ENCODE data around the gene ZDHHC16. TPM values are rescaled to one million over a fixed set of nuclear protein-coding genes. Genes with fewer than 3 reads are reported as not detected.
A peak's percentile ranks its signal among the peaks of the same experiment; 100 is the strongest.

Gene ZDHHC16
- total RNA-seq, 1 donor from 2014 or later, result 53.7 TPM

DNA sequence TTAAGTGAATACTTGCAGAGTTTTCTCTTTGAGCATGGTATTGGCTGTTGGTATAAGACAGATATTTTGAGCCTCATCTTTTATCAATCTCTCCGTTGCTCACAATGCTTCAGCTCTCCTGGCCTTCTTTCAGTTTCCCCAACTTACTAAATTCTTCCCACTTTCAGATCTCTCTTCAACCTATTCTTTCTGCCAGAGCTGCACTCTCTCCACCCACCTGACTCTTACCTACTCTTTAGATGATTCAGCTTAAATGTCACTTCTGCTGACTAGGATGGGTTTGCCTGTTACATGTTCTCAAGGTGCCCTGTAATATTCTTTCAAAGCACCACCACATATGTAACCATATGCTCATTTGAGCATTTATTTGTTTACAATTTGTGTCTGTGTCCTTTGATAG lies 1.8 kb upstream of the ZDHHC16 start:
- H3K4me3 Mint-ChIP-seq, result peak overlapping the region; percentile 98
- no peaks in the 10 kb centered on the region for H3K27me3 Mint-ChIP-seq
- no peaks in the 10 kb centered on the region for H3K9me3 Mint-ChIP-seq
- TF ChIP-seq, protein P1, sequence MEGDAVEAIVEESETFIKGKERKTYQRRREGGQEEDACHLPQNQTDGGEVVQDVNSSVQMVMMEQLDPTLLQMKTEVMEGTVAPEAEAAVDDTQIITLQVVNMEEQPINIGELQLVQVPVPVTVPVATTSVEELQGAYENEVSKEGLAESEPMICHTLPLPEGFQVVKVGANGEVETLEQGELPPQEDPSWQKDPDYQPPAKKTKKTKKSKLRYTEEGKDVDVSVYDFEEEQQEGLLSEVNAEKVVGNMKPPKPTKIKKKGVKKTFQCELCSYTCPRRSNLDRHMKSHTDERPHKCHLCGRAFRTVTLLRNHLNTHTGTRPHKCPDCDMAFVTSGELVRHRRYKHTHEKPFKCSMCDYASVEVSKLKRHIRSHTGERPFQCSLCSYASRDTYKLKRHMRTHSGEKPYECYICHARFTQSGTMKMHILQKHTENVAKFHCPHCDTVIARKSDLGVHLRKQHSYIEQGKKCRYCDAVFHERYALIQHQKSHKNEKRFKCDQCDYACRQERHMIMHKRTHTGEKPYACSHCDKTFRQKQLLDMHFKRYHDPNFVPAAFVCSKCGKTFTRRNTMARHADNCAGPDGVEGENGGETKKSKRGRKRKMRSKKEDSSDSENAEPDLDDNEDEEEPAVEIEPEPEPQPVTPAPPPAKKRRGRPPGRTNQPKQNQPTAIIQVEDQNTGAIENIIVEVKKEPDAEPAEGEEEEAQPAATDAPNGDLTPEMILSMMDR (conservative IDR thresholded peaks at IDR 0.05), result no peak
- DNase-seq (ENCODE audit: extremely low spot score, unreplicated experiment), result no peak
- peaks cover 8% of the 10 kb centered on the region for H3K36me3 Mint-ChIP-seq
- H3K4me1 Mint-ChIP-seq (ENCODE audit: unreplicated experiment), result peaks cover 12% of the 10 kb centered on the region
- no peak overlapping the region for H3K27ac Mint-ChIP-seq

DNA sequence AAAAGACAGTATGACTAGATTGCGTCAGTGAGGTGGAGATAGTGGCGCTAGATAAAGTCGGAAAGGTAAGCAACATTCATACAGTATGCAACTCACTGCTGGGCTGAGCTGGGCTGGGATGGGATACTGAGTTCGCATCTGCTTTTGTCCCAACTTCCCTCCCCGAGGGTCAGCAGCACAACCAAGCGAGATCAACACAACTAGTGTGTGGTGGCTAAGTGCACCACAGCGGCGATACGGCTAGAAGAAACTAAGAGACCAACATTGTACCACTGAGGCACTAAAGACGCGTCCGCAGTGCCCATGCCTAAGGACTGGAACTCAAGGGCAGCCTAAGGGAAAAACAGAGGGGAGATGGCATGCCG lies 636 bp upstream of the ZDHHC16 start:
- H3K36me3 Mint-ChIP-seq, result peaks cover 8% of the 10 kb centered on the region
- H3K27me3 Mint-ChIP-seq, result no peaks in the 10 kb centered on the region
- peak overlapping the region; percentile 85 for H3K27ac Mint-ChIP-seq
- H3K4me1 Mint-ChIP-seq (ENCODE audit: unreplicated experiment), result peaks cover 16% of the 10 kb centered on the region
- H3K9me3 Mint-ChIP-seq, result no peaks in the 10 kb centered on the region
- H3K4me3 Mint-ChIP-seq, result peak overlapping the region; percentile 98
- TF ChIP-seq, protein P1 (conservative IDR thresholded peaks at IDR 0.05), result no peak
- DNase-seq (ENCODE audit: extremely low spot score, unreplicated experiment), result no peak

DNA sequence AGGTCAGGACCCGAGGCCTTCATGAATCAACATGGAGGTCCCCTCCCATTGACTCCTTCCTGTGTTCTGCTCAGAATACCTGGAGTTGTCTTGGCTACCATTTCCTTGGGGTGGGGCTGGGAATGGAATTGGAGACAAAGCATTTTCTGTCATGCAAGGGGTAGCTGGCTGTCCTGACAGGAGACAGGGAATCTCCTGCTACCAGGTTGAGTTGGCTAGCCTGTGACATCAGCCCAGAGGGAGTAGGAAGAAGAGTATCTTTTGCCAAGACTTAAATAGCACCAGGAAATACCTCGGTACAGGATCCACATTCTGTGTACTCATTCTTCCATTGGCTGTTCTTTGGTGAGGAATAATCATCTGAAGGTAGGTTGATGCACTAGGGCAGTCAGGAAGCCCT lies 4.9 kb downstream of the ZDHHC16 start:
- Mint-ChIP-seq H3K9me3 (no peaks in the 10 kb centered on the region), H3K27me3 (no peaks in the 10 kb centered on the region), H3K4me1 (ENCODE audit: unreplicated experiment) (peaks cover 20% of the 10 kb centered on the region), H3K4me3 (peak overlapping the region; percentile 47), H3K36me3 (peaks cover 18% of the 10 kb centered on the region), H3K27ac (no peak overlapping the region)
- DNase-seq (ENCODE audit: extremely low spot score, unreplicated experiment), result no peak
- TF ChIP-seq, protein P1 (conservative IDR thresholded peaks at IDR 0.05), result no peak

DNA sequence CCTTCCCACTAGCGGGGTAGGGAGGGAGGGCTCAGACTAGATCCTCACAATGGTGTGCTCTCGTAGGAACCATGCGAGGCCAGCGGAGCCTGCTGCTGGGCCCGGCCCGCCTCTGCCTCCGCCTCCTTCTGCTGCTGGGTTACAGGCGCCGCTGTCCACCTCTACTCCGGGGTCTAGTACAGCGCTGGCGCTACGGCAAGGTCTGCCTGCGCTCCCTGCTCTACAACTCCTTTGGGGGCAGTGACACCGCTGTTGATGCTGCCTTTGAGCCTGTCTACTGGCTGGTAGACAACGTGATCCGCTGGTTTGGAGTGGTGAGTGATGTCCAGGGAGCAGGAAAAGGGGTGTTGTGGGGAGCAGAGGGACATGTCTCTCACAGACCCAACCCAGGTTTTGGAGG lies 5.6 kb downstream of the ZDHHC16 start:
- TF ChIP-seq, protein P1 (conservative IDR thresholded peaks at IDR 0.05), result no peak
- Mint-ChIP-seq H3K4me1 (ENCODE audit: unreplicated experiment) (peaks cover 20% of the 10 kb centered on the region), H3K27ac (no peak overlapping the region), H3K9me3 (no peaks in the 10 kb centered on the region), H3K4me3 (no peak overlapping the region), H3K36me3 (peaks cover 18% of the 10 kb centered on the region), H3K27me3 (no peaks in the 10 kb centered on the region)
- no peak for DNase-seq (ENCODE audit: extremely low spot score, unreplicated experiment)

DNA sequence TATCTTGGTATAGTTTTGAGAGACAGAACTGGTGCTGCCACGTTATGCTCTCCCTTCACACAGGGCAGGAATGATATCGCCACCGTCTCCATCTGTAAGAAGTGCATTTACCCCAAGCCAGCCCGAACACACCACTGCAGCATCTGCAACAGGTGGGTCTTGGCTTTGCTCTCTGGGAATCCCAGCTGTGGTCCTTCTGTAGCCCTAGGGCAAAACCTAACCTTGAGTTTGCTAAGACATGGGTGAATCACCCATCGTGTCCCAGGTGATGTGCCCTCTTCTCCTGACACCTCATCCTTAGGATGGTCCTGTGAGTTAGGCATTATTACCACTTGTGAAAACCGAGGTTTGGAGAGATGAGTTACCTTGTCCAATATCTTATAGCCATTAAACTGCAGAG lies 6.4 kb downstream of the ZDHHC16 start:
- no peak for DNase-seq (ENCODE audit: extremely low spot score, unreplicated experiment)
- H3K27me3 Mint-ChIP-seq, result no peaks in the 10 kb centered on the region
- peaks cover 20% of the 10 kb centered on the region for H3K4me1 Mint-ChIP-seq (ENCODE audit: unreplicated experiment)
- H3K4me3 Mint-ChIP-seq, result no peak overlapping the region
- TF ChIP-seq, protein P1 (conservative IDR thresholded peaks at IDR 0.05), result no peak
- H3K27ac Mint-ChIP-seq, result no peak overlapping the region
- H3K9me3 Mint-ChIP-seq, result no peaks in the 10 kb centered on the region
- H3K36me3 Mint-ChIP-seq, result peaks cover 21% of the 10 kb centered on the region
